K562 (cell line): ENCODE measurements around the gene ZFP64. TPM values are rescaled to one million over a fixed set of nuclear protein-coding genes. Genes with fewer than 3 reads are reported as not detected.

Source experiments
- BACH1 ChIP-seq: fragments of 200-800 bp; sonication (Bioruptor generic); IDR thresholded peaks from 2 replicates; pipeline ENCODE4 v1.6.1; 2016; ENCODE audit warnings: missing genetic modification characterization, missing compliant biosample characterization
- CHD1 ChIP-seq: fragments of 200-600 bp; sonication (generic); IDR thresholded peaks from one replicate; pipeline ENCODE4 v1.6.1; 2012; ENCODE audit warnings: mild to moderate bottlenecking, moderate library complexity, low read length, inconsistent platforms
- CREB3 ChIP-seq: fragments of 450-650 bp; conservative IDR thresholded peaks from 2 replicates; pipeline ENCODE4 v1.6.1; 2016; ENCODE audit warnings: missing genetic modification characterization, low read depth, mild to moderate bottlenecking, missing compliant biosample characterization, moderate library complexity
- CTCFL ChIP-seq: IDR thresholded peaks from 2 replicates; pipeline ENCODE4 v1.6.1; 2011; ENCODE audit warnings: borderline replicate concordance, low read depth, mild to moderate bottlenecking, moderate library complexity, low read length; ENCODE audit not compliant: insufficient read depth, poor library complexity, severe bottlenecking
- JUN ChIP-seq, 2 experiments: sonication (generic) in 1 of 2; formaldehyde crosslinking in 1 of 2; IDR thresholded peaks; 2 replicates each; pipeline versions ENCODE4 v1.6.1 to v1.8.0; 2012 to 2022; ENCODE audit warnings: borderline replicate concordance in 2 of 2, mild to moderate bottlenecking in 2 of 2, improper control_type of control experiment in 1 of 2, low read depth in 1 of 2, low read length in 1 of 2, missing genetic modification reagents in 1 of 2
- MAFK ChIP-seq: IDR thresholded peaks from 2 replicates; pipeline ENCODE4 v1.6.1; 2011; ENCODE audit warnings: low read length, improper control_type of control experiment
- NFATC3 ChIP-seq: fragments of 450-650 bp; IDR thresholded peaks from 2 replicates; pipeline ENCODE4 v1.6.1; 2017; ENCODE audit warnings: mild to moderate bottlenecking
- NUFIP1 ChIP-seq: fragments of 450-650 bp; IDR thresholded peaks from 2 replicates; pipeline ENCODE4 v1.6.1; 2018; ENCODE audit not compliant: partially characterized antibody
- POU5F1 ChIP-seq: fragments of 150-350 bp; IDR thresholded peaks from 2 replicates; pipeline ENCODE4 v1.6.1; 2014; ENCODE audit warnings: borderline replicate concordance, low read length, low read depth, mild to moderate bottlenecking; ENCODE audit not compliant: partially characterized antibody
- PPARD ChIP-seq: fragments of 250-450 bp; sonication (Bioruptor Pico); IDR thresholded peaks from 2 replicates; pipeline ENCODE4 v1.8.0; 2022; ENCODE audit warnings: inconsistent platforms, mild to moderate bottlenecking, moderate library complexity
- RFX1 ChIP-seq: fragments of 450-650 bp; IDR thresholded peaks from 2 replicates; pipeline ENCODE4 v1.6.1; 2016; ENCODE audit warnings: mild to moderate bottlenecking, moderate library complexity
- SP1 ChIP-seq: sonication (generic); formaldehyde crosslinking; IDR thresholded peaks from 2 replicates; pipeline ENCODE4 v1.8.1; 2022; ENCODE audit warnings: mild to moderate bottlenecking, missing genetic modification reagents
- YY1 ChIP-seq, 3 experiments: IDR thresholded peaks; 2 replicates each; pipeline ENCODE4 v1.6.1; 2011; ENCODE audit warnings: low read length in 2 of 3, mild to moderate bottlenecking in 2 of 3, moderate library complexity in 2 of 3, borderline replicate concordance in 1 of 3, control low read depth in 1 of 3, low read depth in 1 of 3; ENCODE audit not compliant: insufficient read depth in 3 of 3, insufficient replicate concordance in 2 of 3, control insufficient read depth in 1 of 3, insufficient read length in 1 of 3; ENCODE audit errors: extremely low read depth in 1 of 3
- ZNF184 ChIP-seq: sonication (generic); formaldehyde crosslinking; IDR thresholded peaks from 2 replicates; pipeline ENCODE4 v1.5.0; 2020; ENCODE audit warnings: missing genetic modification reagents
- polyA plus RNA-seq, 8 experiments: library from polyadenylated mRNA; depleted of rRNA in 4 of 8; stranded (reverse) in 5 of 8; unstranded in 3 of 8; fragments of >200 nt; fragmentation: Nextera tagmentation in 2 of 8; fragmentation: Illumina TruSeq in 1 of 8; extraction: Ambion mirVana in 2 of 8; extraction: Trizol in 1 of 8; gene quantifications; 2 replicates each; pipeline versions ENCODE4 v1.2.1 to v1.2.3, GENCODE V29; 2011 to 2014; ENCODE audit warnings: inconsistent platforms in 1 of 8, missing spikeins in 1 of 8
- total RNA-seq, 7 experiments: library from RNA; depleted of rRNA in 6 of 7; stranded (reverse); fragments of >200 nt in 6 of 7; fragmentation: Illumina TruSeq in 2 of 7; extraction: Trizol in 2 of 7; gene quantifications; 2 replicates each; pipeline versions ENCODE4 v1.2.1 to v1.2.3, GENCODE V29; 2011 to 2021; ENCODE audit warnings: low replicate concordance in 1 of 7
- TF ChIP-seq, protein P1 (sequence below), 2 experiments: IDR thresholded peaks; 2 replicates each; pipeline ENCODE4 v1.6.1; 2011; ENCODE audit warnings: borderline replicate concordance in 1 of 2, control low read depth in 1 of 2, low read depth in 1 of 2, low read length in 1 of 2, mild to moderate bottlenecking in 1 of 2, mixed read lengths in 1 of 2, moderate library complexity in 1 of 2; ENCODE audit not compliant: insufficient read depth in 1 of 2, insufficient read length in 1 of 2, poor library complexity in 1 of 2, severe bottlenecking in 1 of 2; ENCODE audit errors: extremely low read depth in 1 of 2
- TF ChIP-seq, protein P2 (sequence below): sonication (generic); formaldehyde crosslinking; IDR thresholded peaks from 2 replicates; pipeline ENCODE4 v1.9.0; 2022; ENCODE audit warnings: mild to moderate bottlenecking, missing genetic modification reagents
- TF ChIP-seq, protein P3 (sequence below), 2 experiments: fragments of 450-650 bp in 1 of 2; sonication (generic) in 1 of 2; formaldehyde crosslinking in 1 of 2; IDR thresholded peaks in 1 of 2; conservative IDR thresholded peaks in 1 of 2; 2 replicates each; pipeline versions ENCODE4 v1.6.1 to v1.8.1; 2016 to 2023; ENCODE audit warnings: mild to moderate bottlenecking in 2 of 2, moderate library complexity in 2 of 2, inconsistent platforms in 1 of 2, missing genetic modification reagents in 1 of 2

The ZFP64 gene
- total and polyA plus RNA-seq, 9 of the 15 experiments (the other 6 are each of a cell fraction or from before 2014, with no cell fraction given), result 1.4 to 13.4 (median 7.0) TPM

DNA sequence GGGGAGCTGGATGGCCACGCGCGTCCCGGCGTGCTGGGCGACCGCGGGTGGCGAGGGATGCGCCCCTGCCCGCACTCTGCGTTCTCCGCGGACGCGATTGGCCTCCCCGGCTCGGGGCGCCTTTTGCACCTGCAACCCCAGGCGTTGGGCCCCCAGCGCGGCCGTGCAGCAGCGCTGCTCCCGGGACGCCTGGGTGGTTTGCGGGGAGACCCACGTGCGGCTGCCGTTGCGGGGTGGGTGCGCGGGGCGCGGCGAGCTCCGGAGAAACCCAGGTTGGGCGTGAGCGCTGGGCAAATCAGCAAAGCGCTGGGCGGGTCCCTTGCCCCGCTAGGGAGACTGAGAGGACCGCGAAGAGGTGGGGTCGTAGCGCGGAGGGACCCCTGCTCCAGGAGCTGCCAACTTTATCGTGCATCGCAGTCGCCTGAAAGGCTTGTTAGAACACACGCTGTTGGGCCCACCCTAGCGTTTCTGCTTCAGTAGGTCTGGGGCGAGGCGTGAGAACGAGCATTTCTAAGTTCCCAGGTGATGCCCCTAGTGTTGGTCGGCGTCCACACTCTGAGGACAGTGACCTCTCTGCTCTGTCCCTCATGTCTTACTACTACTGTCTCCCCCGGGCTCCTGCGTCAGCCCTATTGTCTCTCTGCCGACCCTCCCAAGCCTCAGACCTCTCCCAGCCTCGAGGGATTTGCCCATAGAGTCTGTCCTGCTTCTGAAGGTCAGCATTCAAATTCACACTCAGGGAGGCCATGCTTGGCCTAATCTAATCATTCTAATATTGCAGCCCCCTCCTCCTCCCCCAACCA is 538 bp upstream of the ZFP64 start (continued):
- TF ChIP-seq CREB3 (tag) (no peak), NFATC3 (no peak), CTCFL (no peak), NUFIP1 (no peak), PPARD (CRISPR knock-in tag) (no peak), MAFK (no peak), BACH1 (tag) (no peak), JUN (IDR thresholded peaks at IDR 0.05; ENCODE audit: borderline replicate concordance, low read depth, low read length) (no peak), JUN (CRISPR knock-in tag; IDR thresholded peaks at IDR 0.05; ENCODE audit: borderline replicate concordance) (no peak), RFX1 (no peak), YY1 (IDR thresholded peaks at IDR 0.05; ENCODE audit: borderline replicate concordance in 1 of 3, control insufficient read depth in 1 of 3, extremely low read depth in 1 of 3, insufficient read depth in 3 of 3, insufficient read length in 1 of 3, insufficient replicate concordance in 2 of 3, low read depth in 1 of 3, low read length in 2 of 3) (peak in 2 of 3 experiments; percentile 16 to 56), CHD1 (peak; percentile 82), SP1 (no peak), ZNF184 (CRISPR knock-in tag) (no peak), POU5F1 (no peak)
- TF ChIP-seq, protein P1, sequence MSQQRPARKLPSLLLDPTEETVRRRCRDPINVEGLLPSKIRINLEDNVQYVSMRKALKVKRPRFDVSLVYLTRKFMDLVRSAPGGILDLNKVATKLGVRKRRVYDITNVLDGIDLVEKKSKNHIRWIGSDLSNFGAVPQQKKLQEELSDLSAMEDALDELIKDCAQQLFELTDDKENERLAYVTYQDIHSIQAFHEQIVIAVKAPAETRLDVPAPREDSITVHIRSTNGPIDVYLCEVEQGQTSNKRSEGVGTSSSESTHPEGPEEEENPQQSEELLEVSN (IDR thresholded peaks at IDR 0.05; ENCODE audit: borderline replicate concordance in 1 of 2, extremely low read depth in 1 of 2, insufficient read depth in 1 of 2, insufficient read length in 1 of 2, low read depth in 1 of 2, low read length in 1 of 2, poor library complexity in 1 of 2, severe bottlenecking in 1 of 2), result peak in 1 of 2 experiments; percentile 8
- TF ChIP-seq, protein P2, sequence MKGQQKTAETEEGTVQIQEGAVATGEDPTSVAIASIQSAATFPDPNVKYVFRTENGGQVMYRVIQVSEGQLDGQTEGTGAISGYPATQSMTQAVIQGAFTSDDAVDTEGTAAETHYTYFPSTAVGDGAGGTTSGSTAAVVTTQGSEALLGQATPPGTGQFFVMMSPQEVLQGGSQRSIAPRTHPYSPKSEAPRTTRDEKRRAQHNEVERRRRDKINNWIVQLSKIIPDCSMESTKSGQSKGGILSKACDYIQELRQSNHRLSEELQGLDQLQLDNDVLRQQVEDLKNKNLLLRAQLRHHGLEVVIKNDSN, result no peak
- TF ChIP-seq, protein P3, sequence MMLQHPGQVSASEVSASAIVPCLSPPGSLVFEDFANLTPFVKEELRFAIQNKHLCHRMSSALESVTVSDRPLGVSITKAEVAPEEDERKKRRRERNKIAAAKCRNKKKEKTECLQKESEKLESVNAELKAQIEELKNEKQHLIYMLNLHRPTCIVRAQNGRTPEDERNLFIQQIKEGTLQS (IDR thresholded peaks at IDR 0.05), result no peak
- TF ChIP-seq, protein P3 (CRISPR knock-in tag; conservative IDR thresholded peaks at IDR 0.05), result no peak
